Lower leg skin (tissue), 3 donors: Measurements from ENCODE around the gene USH1G.

ENCODE experiments used
- CTCF ChIP-seq, 3 donors: fragments of 450-650 bp; IDR thresholded peaks; one replicate each; pipeline ENCODE4 v1.5.1; 2016; ENCODE audit warnings: antibody characterized with exemption in 3 of 3, mild to moderate bottlenecking in 3 of 3, moderate library complexity in 2 of 3
- POLR2A ChIP-seq, 2 donors: fragments of 450-650 bp; IDR thresholded peaks; one replicate each; pipeline ENCODE4 v1.6.1; 2016 to 2017; ENCODE audit warnings: antibody characterized with exemption in 2 of 2, mild to moderate bottlenecking in 1 of 2, moderate library complexity in 1 of 2

GRCh38 chr17:74900208-74900607 is 22.8 kb downstream of the USH1G start:
- no peak for TF ChIP-seq CTCF (IDR thresholded peaks at IDR 0.05)
- TF ChIP-seq POLR2A (IDR thresholded peaks at IDR 0.05): no peak
